H1 (cell line): ENCODE data around the gene CDH16. TPM values are rescaled to one million over a fixed set of nuclear protein-coding genes. Genes with fewer than 3 reads are reported as not detected.

Source experiments
- EGR1 ChIP-seq: IDR thresholded peaks from 2 replicates; pipeline ENCODE4 v1.6.1; 2011; ENCODE audit warnings: low read depth, low read length, borderline replicate concordance
- HDAC6 ChIP-seq: IDR thresholded peaks from one replicate; pipeline ENCODE4 v1.7.1; 2012; ENCODE audit warnings: low read depth, mild to moderate bottlenecking, inconsistent platforms, low read length, moderate library complexity
- JUN ChIP-seq: IDR thresholded peaks from 2 replicates; pipeline ENCODE4 v1.6.1; 2011; ENCODE audit warnings: low read depth, mild to moderate bottlenecking, improper control_type of control experiment, low read length
- TCF12 ChIP-seq: IDR thresholded peaks from 2 replicates; pipeline ENCODE4 v1.6.1; 2011; ENCODE audit warnings: low read depth, mild to moderate bottlenecking, low read length
- polyA plus RNA-seq, 7 experiments: library from polyadenylated mRNA; depleted of rRNA in 3 of 7; stranded (reverse) in 5 of 7; unstranded in 2 of 7; fragments of >200 nt in 5 of 7; fragments of 200-250 nt in 2 of 7; gene quantifications; 1 replicate in 5 of 7; 2 replicates in 1 of 7; 4 replicates in 1 of 7; pipeline versions ENCODE4 v1.2.1 to v1.2.3, GENCODE V29; 2011 to 2013; ENCODE audit warnings: missing spikeins in 2 of 7, mixed read lengths in 2 of 7
- total RNA-seq: library from RNA; stranded (reverse); fragmentation: NEBNext Ultra II Directional; extraction: Animal tissue kit (Norgen Biotek cat#: 25700); gene quantifications from 2 replicates; pipeline ENCODE4 v1.2.1, GENCODE V29; 2021
- TF ChIP-seq, protein P1 (sequence below): IDR thresholded peaks from 2 replicates; pipeline ENCODE4 v1.6.1; 2012; ENCODE audit warnings: inconsistent platforms

CDH16 gene
- total and polyA plus RNA-seq, 2 of the 8 experiments (the other 6 are each of a cell fraction or from before 2014, with no cell fraction given), result not detected

- TF ChIP-seq, protein P1, sequence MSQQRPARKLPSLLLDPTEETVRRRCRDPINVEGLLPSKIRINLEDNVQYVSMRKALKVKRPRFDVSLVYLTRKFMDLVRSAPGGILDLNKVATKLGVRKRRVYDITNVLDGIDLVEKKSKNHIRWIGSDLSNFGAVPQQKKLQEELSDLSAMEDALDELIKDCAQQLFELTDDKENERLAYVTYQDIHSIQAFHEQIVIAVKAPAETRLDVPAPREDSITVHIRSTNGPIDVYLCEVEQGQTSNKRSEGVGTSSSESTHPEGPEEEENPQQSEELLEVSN, result no peak
- TF ChIP-seq EGR1 (no peak), HDAC6 (no peak), JUN (no peak), TCF12 (no peak)
Observed at GRCh38 chr16:66930189-66930588, 11.5 kb upstream of the CDH16 start (continued).
